GM13977 (cell line): Measurements from ENCODE around the gene FTSJ3.

Source experiments
- DNase-seq: peaks from one replicate; pipeline ENCODE4 v3.0.0; 2012; ENCODE audit warnings: low spot score
- CTCF ChIP-seq: IDR thresholded peaks from 2 replicates; pipeline ENCODE4 v1.5.1; 2012; ENCODE audit warnings: mild to moderate bottlenecking, control low read depth; ENCODE audit not compliant: insufficient read depth; ENCODE audit errors: extremely low read depth, missing control alignments
- in situ Hi-C: fragments of 300-500 bp; cut with MboI; formaldehyde crosslinking; loops from one replicate; pipeline ENCODE4 v1.12.0; 2022; ENCODE audit warnings: low sequenced_read_pairs, low pct_unique_long_range_greater_than_20kb, mixed read lengths, inconsistent platforms; ENCODE audit not compliant: unreplicated experiment

Gene FTSJ3

GRCh38 chr17:63840591-63841349 is 13.3 kb upstream of the FTSJ3 start:
- no peak for DNase-seq
- in situ Hi-C loops: loop anchor here (25.0 kb wide), 1 partner anchor 403 kb away; the partner anchor contains the start of gene CYB561
- no peak for TF ChIP-seq CTCF

- TF ChIP-seq CTCF: no peak
- in situ Hi-C loops: loop anchor here (25.0 kb wide), 1 partner anchor 401 kb away; the partner anchor contains the start of gene CYB561
- DNase-seq: no peak
Measured at GRCh38 chr17:63838631-63839171, 11.2 kb upstream of the FTSJ3 start.

GRCh38 chr17:63837962-63838600 is 10.6 kb upstream of the FTSJ3 start:
- in situ Hi-C loops: loop anchor here (25.0 kb wide), 1 partner anchor 401 kb away; the partner anchor contains the start of gene CYB561

GRCh38 chr17:63837480-63837879 is 10.0 kb upstream of the FTSJ3 start:
- no peak for DNase-seq
- in situ Hi-C loops: loop anchor here (25.0 kb wide), 1 partner anchor 400 kb away; the partner anchor contains the start of gene CYB561
- TF ChIP-seq CTCF: no peak

More at GRCh38 chr17:63837962-63838600, 10.6 kb upstream of the FTSJ3 start:
- no peak for DNase-seq
- no peak for TF ChIP-seq CTCF

GRCh38 chr17:63836811-63837210 is 9.3 kb upstream of the FTSJ3 start:
- in situ Hi-C loops: loop anchor here (25.0 kb wide), 1 partner anchor 400 kb away; the partner anchor contains the start of gene CYB561
- TF ChIP-seq CTCF: no peak
- DNase-seq: no peak

GRCh38 chr17:63835167-63835720 is 7.8 kb upstream of the FTSJ3 start:
- DNase-seq: no peak
- in situ Hi-C loops: loop anchor here (25.0 kb wide), 1 partner anchor 398 kb away; the partner anchor contains the start of gene CYB561
- no peak for TF ChIP-seq CTCF
